Measurements from ENCODE around the gene OR4D1. TPM values are rescaled to one million over a fixed set of nuclear protein-coding genes. Genes with fewer than 3 reads are reported as not detected.
A peak's percentile ranks its signal among the peaks of the same experiment; 100 is the strongest.

OR4D1 gene
- total RNA-seq, 2 donors from 2014 or later: 0.34 TPM; not detected in 1

- intact Hi-C loops (cut with DNase I): no loop called here
- 85% methylated on average over 1 of the region's 1 CpG for WGBS
These were observed 39.0 kb upstream of the OR4D1 start for GRCh38 chr17:58109197-58109596.

GRCh38 chr17:58110012-58110411 is 38.2 kb upstream of the OR4D1 start:
- Histone ChIP-seq H3K4me3 (no peak overlapping the region), H3K27ac (no peak overlapping the region), H3K9me3 (no peaks in the 10 kb centered on the region), H3K36me3 (no peaks in the 10 kb centered on the region), H3K27me3 (replicated peaks; ENCODE audit: insufficient read depth) (no peaks in the 10 kb centered on the region), H3K4me1 (replicated peaks) (no peaks in the 10 kb centered on the region)
- TF ChIP-seq POLR2AphosphoS5 (IDR thresholded peaks at IDR 0.05) (no peak), POLR2A (IDR thresholded peaks at IDR 0.05) (no peak), CTCF (IDR thresholded peaks at IDR 0.05) (no peak)
- DNase-seq (ENCODE audit: low spot score): no peak
- 70% methylated on average over 5 of the region's 5 CpGs for WGBS
- intact Hi-C loops (cut with DNase I): loop anchor here (5.0 to 10.0 kb wide), 2 partner anchors 105 to 253 kb away; partner anchors contain the start of gene SRSF1

More at GRCh38 chr17:58109197-58109596, 39.0 kb upstream of the OR4D1 start:
- Histone ChIP-seq H3K36me3 (no peaks in the 10 kb centered on the region), H3K27ac (no peak overlapping the region), H3K4me3 (no peak overlapping the region), H3K27me3 (replicated peaks; ENCODE audit: insufficient read depth) (no peaks in the 10 kb centered on the region), H3K9me3 (no peaks in the 10 kb centered on the region), H3K4me1 (replicated peaks) (no peaks in the 10 kb centered on the region)
- TF ChIP-seq POLR2A (IDR thresholded peaks at IDR 0.05) (no peak), CTCF (IDR thresholded peaks at IDR 0.05) (no peak), POLR2AphosphoS5 (IDR thresholded peaks at IDR 0.05) (no peak)
- DNase-seq (ENCODE audit: low spot score): no peak

- intact Hi-C loops (cut with DNase I): loop anchor here (5.0 to 10.0 kb wide), 2 partner anchors 107 to 254 kb away; partner anchors contain the start of gene SRSF1
- 65% methylated on average over 3 of the region's 3 CpGs for WGBS
- no peak for TF ChIP-seq POLR2A (IDR thresholded peaks at IDR 0.05)
- TF ChIP-seq POLR2AphosphoS5 (IDR thresholded peaks at IDR 0.05): no peak
- Histone ChIP-seq H3K9me3 (no peaks in the 10 kb centered on the region), H3K27ac (no peak overlapping the region), H3K4me3 (no peak overlapping the region), H3K36me3 (no peaks in the 10 kb centered on the region), H3K4me1 (replicated peaks) (no peaks in the 10 kb centered on the region), H3K27me3 (replicated peaks; ENCODE audit: insufficient read depth) (no peaks in the 10 kb centered on the region)
- no peak for DNase-seq (ENCODE audit: low spot score)
These were observed 36.5 kb upstream of the OR4D1 start for GRCh38 chr17:58111676-58112075.

GRCh38 chr17:58112970-58113631 is 35.1 kb upstream of the OR4D1 start:
- DNase-seq (ENCODE audit: low spot score): peak; percentile 80
- Histone ChIP-seq H3K4me3 (no peak overlapping the region), H3K36me3 (no peaks in the 10 kb centered on the region), H3K27ac (no peak overlapping the region), H3K27me3 (replicated peaks; ENCODE audit: insufficient read depth) (no peaks in the 10 kb centered on the region), H3K9me3 (no peaks in the 10 kb centered on the region), H3K4me1 (replicated peaks) (no peaks in the 10 kb centered on the region)
- WGBS: 28% methylated on average over 17 of the region's 17 CpGs
- intact Hi-C loops (cut with DNase I): loop anchor here (5.0 to 10.0 kb wide), 2 partner anchors 108 to 256 kb away; partner anchors contain the start of gene SRSF1
- TF ChIP-seq POLR2AphosphoS5 (IDR thresholded peaks at IDR 0.05) (peak; percentile 69), POLR2A (IDR thresholded peaks at IDR 0.05) (no peak), CTCF (IDR thresholded peaks at IDR 0.05) (peak; percentile 82 to 94 (median 91))

GRCh38 chr17:58113947-58114346 is 34.2 kb upstream of the OR4D1 start:
- Histone ChIP-seq H3K4me1 (replicated peaks) (no peaks in the 10 kb centered on the region), H3K9me3 (no peaks in the 10 kb centered on the region), H3K36me3 (no peaks in the 10 kb centered on the region), H3K27me3 (replicated peaks; ENCODE audit: insufficient read depth) (no peaks in the 10 kb centered on the region), H3K27ac (no peak overlapping the region), H3K4me3 (no peak overlapping the region)
- no peak for TF ChIP-seq CTCF (IDR thresholded peaks at IDR 0.05)
- no peak for TF ChIP-seq POLR2A (IDR thresholded peaks at IDR 0.05)
- no peak for TF ChIP-seq POLR2AphosphoS5 (IDR thresholded peaks at IDR 0.05)
- no peak for DNase-seq (ENCODE audit: low spot score)
- 81% methylated on average over 4 of the region's 4 CpGs for WGBS
- intact Hi-C loops (cut with DNase I): loop anchor here (5.0 to 10.0 kb wide), 2 partner anchors 109 to 257 kb away; partner anchors contain the start of gene SRSF1

Data from prostate gland (tissue), 2 donors.